ENCODE results near the gene GTF3C2. TPM values are rescaled to one million over a fixed set of nuclear protein-coding genes. Genes with fewer than 3 reads are reported as not detected.

The GTF3C2 gene
- total and polyA plus RNA-seq, 2 of the 13 experiments (the other 11 are each of a cell fraction or from before 2014, with no cell fraction given) = 77.5 to 130 TPM

GRCh38 chr2:27322766-27323595 lies 33.6 kb downstream of the GTF3C2 start, which contains the start of gene MPV17 (continued):
- TF ChIP-seq TCF12 (IDR thresholded peaks at IDR 0.05) (no peak), TCF12 (CRISPR knock-in tag; IDR thresholded peaks at IDR 0.05) (peak; percentile 19; the same call in 1 of the 2 replicates), EHMT2 (IDR thresholded peaks at IDR 0.05; ENCODE audit: borderline replicate concordance, low read depth, low read length) (no peak), SOX13 (IDR thresholded peaks at IDR 0.05) (no peak), SOX13 (CRISPR knock-in tag; conservative IDR thresholded peaks at IDR 0.05 in 1 of 2, IDR thresholded peaks at IDR 0.05 in 1 of 2) (peak; percentile 56 to 95; a peak in 2 of 4 replicates), ZNF577 (CRISPR knock-in tag; IDR thresholded peaks at IDR 0.05; ENCODE audit: borderline replicate concordance, low read depth) (no peak), SP4 (CRISPR knock-in tag; IDR thresholded peaks at IDR 0.05) (peak; percentile 91), ZNF605 (CRISPR knock-in tag; IDR thresholded peaks at IDR 0.05) (peak; percentile 98), SSRP1 (CRISPR knock-in tag; IDR thresholded peaks at IDR 0.05) (peak; percentile 79; the same call in 1 of the 2 replicates), ZNF501 (CRISPR knock-in tag; IDR thresholded peaks at IDR 0.05) (peak; percentile 95), NFE2L2 (IDR thresholded peaks at IDR 0.05; ENCODE audit: low read length) (no peak; the same call in 1 of the 2 replicates), RBAK (CRISPR knock-in tag; IDR thresholded peaks at IDR 0.05) (no peak), TARDBP (CRISPR knock-in tag; IDR thresholded peaks at IDR 0.05) (peak; percentile 73), TEAD3 (CRISPR knock-in tag; optimal IDR thresholded peaks at IDR 0.05; ENCODE audit: borderline replicate concordance) (peak; percentile 83), POLR2G (IDR thresholded peaks at IDR 0.05; ENCODE audit: low read depth, low read length) (peak; percentile 99), GATAD2A (CRISPR knock-in tag; IDR thresholded peaks at IDR 0.05) (peak; percentile 15; the same call in 1 of the 2 replicates), ZNF318 (CRISPR knock-in tag; IDR thresholded peaks at IDR 0.05) (no peak), MTA3 (CRISPR knock-in tag; IDR thresholded peaks at IDR 0.05) (no peak)
